AG08396 (cell line): ENCODE results near the gene ADGRF4.
"Not testable (repeated sequence)": the region's sequence is repeated elsewhere in the genome, so short reads cannot be mapped to it uniquely, and the experiment has no call there.

Experiments
- DNase-seq: peaks from one replicate; pipeline ENCODE4 v3.0.0; 2012; ENCODE audit warnings: low spot score, mixed read lengths

Gene ADGRF4

GRCh38 chr6:47734831-47735481, 36.6 kb downstream of the ADGRF4 start:
- no peak for DNase-seq

DNA sequence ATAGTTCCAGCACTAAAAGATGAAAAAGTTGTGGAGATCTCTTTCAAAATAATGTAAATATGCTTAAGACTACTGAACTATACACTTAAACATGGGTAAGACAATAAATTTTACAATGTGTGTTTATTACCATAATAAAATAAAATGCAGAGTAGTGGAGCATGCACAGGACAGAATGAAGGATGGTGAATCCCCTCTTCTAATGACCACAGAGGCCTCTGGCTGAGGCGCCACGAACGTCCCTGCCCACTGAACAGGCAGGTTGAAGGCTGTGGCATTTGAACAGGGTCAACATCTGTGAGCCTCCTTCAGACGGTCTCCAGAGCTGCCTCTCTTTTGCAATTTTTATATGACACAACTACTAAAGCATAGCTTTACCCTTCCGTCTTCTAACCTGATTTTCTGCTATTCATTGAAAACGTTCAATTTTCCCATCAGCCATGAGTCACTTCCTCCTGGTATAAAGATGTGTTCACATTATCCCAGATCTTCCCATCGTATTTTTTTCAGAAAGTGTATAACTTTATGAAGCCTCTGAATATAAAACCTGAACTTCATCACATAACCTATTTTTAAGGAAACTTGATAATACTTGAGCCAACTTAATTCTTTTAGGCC, 37.8 kb downstream of the ADGRF4 start:
- no peak for DNase-seq

DNA sequence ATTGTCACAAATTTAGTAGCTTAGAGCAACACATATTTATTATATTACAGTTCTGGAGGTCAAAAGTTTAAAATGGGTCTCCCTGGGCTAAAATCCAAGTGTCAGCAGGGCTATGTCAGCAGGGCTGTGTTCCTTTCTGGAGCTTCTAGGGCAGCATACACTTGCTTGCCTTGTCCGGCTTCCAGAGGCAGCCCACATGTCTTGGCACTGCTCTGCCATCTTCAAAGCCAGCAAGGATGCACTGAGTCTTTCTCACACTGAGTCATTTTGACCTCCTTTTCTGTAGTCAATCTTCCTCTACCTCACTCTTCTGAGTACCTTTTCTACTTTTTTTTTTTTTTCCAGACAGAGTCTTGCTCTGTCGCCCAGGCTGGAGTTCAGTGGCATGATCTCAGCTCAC, 39.0 kb downstream of the ADGRF4 start:
- no peak for DNase-seq

- DNase-seq: no peak
These were observed 42.3 kb downstream of the ADGRF4 start for GRCh38 chr6:47740714-47741113.

DNA sequence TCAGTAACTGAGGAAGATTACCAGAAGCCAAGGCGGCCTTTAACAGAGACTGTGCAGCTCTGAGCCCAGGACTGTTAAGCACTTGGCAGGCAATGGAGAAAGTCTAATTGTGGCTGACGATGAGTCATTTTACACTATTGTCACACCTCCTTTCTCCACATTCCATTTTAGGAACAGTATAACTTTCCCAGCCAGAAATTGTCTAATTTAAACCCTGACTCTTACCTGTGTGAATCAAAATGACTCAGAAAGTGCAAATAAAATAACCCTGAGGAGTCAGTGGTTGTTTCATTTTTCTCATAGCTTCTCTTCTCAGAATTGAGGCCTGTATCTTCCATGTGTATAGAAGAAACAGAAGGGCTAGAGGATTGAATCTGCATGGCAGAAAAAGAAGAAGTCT, 43.4 kb downstream of the ADGRF4 start:
- no peak for DNase-seq

GRCh38 chr6:47743744-47744143, 45.4 kb downstream of the ADGRF4 start:
- DNase-seq: no peak

DNA sequence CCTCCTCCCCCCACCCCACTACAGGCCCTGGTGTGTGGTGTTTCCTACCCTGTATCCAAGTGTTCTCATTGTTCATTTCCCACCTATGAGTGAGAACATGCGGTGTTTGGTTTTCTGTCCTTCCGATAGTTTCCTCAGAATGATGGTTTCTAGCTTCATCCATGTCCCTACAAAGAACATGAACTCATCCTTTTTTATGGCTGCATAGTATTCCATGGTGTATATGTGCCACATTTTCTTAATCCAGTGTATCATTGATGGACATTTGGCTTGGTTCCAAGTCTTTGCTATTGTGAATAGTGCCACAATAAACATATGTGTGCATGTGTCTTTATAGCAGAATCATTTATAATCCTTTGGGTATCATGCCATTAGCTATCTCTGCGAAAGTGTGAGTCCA, 46.9 kb downstream of the ADGRF4 start:
- DNase-seq: not testable (repeated sequence)

GRCh38 chr6:47749757-47750156, 51.4 kb downstream of the ADGRF4 start:
- no peak for DNase-seq

- DNase-seq: no peak
These were observed 54.4 kb downstream of the ADGRF4 start for GRCh38 chr6:47752801-47753200.

GRCh38 chr6:47759364-47759763, 61.0 kb downstream of the ADGRF4 start:
- DNase-seq: no peak

DNA sequence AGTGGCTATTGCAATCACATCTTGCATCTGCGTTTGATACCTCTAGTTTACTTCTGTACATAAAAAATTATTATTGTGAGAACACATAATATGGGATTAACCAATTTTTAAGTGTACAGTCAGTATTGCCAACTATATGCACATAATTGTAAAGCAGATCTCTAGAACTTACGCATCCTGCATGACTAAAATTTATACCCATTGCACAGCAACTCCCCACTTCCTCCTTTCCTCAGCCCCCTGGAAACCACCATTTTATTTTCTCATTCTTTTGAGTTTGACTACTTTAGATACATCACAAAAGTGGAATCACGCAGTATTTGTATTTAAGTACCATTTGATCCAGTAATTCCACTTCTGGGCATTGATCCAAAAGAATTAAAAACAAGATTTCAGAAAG, 64.1 kb downstream of the ADGRF4 start:
- no peak for DNase-seq

- no peak for DNase-seq
These were observed 68.1 kb downstream of the ADGRF4 start for GRCh38 chr6:47766445-47766844.

DNA sequence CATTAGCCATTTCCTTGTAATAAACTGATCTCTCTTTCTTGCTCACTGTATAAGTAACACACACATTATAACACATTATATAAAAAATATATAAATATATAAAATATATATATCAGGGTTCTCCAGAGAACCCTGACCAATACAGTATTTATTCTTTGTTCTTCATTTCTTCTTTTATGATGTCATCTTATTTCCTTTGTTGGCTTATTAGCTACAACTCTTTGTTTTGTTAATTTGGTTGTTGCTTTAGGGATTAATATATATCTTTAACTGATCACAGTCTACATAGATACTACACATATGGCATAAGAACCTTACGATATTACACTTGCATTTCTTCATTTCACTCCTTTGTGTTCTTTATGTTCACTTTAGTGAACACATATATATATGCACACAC, 68.7 kb downstream of the ADGRF4 start:
- DNase-seq: no peak

GRCh38 chr6:47769982-47770381, 71.6 kb downstream of the ADGRF4 start:
- DNase-seq: no peak
